HEK293 (cell line): ENCODE measurements around the gene PILRA.

Experiments used
- BCL11A ChIP-seq: fragments of 450-650 bp; formaldehyde crosslinking; IDR thresholded peaks from 2 replicates; pipeline ENCODE4 v1.5.1; 2016; ENCODE audit warnings: low read depth, missing biosample characterization, missing genetic modification characterization
- GLI4 ChIP-seq: fragments of 450-650 bp; formaldehyde crosslinking; IDR thresholded peaks from 2 replicates; pipeline ENCODE4 v1.5.1; 2016; ENCODE audit warnings: missing biosample characterization, missing genetic modification characterization
- GLIS2 ChIP-seq: fragments of 450-650 bp; formaldehyde crosslinking; IDR thresholded peaks from 2 replicates; pipeline ENCODE4 v1.5.1; 2016; ENCODE audit warnings: missing biosample characterization, missing genetic modification characterization
- KLF16 ChIP-seq: fragments of 450-650 bp; formaldehyde crosslinking; IDR thresholded peaks from 2 replicates; pipeline ENCODE4 v1.5.1; 2017; ENCODE audit warnings: missing biosample characterization, missing genetic modification characterization
- MEIS1 ChIP-seq: sonication (generic); formaldehyde crosslinking; IDR thresholded peaks from 2 replicates; pipeline ENCODE4 v1.8.1; 2022; ENCODE audit warnings: missing genetic modification reagents, mild to moderate bottlenecking, borderline replicate concordance
- SCRT2 ChIP-seq: fragments of 450-650 bp; formaldehyde crosslinking; IDR thresholded peaks from 2 replicates; pipeline ENCODE4 v1.5.1; 2016; ENCODE audit warnings: missing biosample characterization, missing genetic modification characterization
- SP2 ChIP-seq: fragments of 450-650 bp; formaldehyde crosslinking; IDR thresholded peaks from 2 replicates; pipeline ENCODE4 v1.5.1; 2016; ENCODE audit warnings: missing biosample characterization, missing genetic modification characterization
- TCF7L2 ChIP-seq: IDR thresholded peaks from 2 replicates; pipeline ENCODE4 v1.6.1; 2011; ENCODE audit warnings: low read depth, mild to moderate bottlenecking, inconsistent platforms, low read length, moderate library complexity, borderline replicate concordance
- WT1 ChIP-seq: fragments of 450-650 bp; formaldehyde crosslinking; IDR thresholded peaks from 2 replicates; pipeline ENCODE4 v1.5.1; 2016; ENCODE audit warnings: missing biosample characterization, missing genetic modification characterization
- ZBTB10 ChIP-seq: fragments of 450-650 bp; formaldehyde crosslinking; IDR thresholded peaks from 2 replicates; pipeline ENCODE4 v1.5.1; 2016; ENCODE audit warnings: missing biosample characterization, missing genetic modification characterization
- ZBTB21 ChIP-seq: fragments of 450-650 bp; formaldehyde crosslinking; IDR thresholded peaks from 2 replicates; pipeline ENCODE4 v1.5.1; 2017; ENCODE audit warnings: missing biosample characterization, missing genetic modification characterization
- ZEB2 ChIP-seq: fragments of 450-650 bp; formaldehyde crosslinking; IDR thresholded peaks from 2 replicates; pipeline ENCODE4 v1.5.1; 2016; ENCODE audit warnings: missing biosample characterization, missing genetic modification characterization
- ZFP69B ChIP-seq: fragments of 450-650 bp; formaldehyde crosslinking; IDR thresholded peaks from 2 replicates; pipeline ENCODE4 v1.5.1; 2016; ENCODE audit warnings: missing biosample characterization, missing genetic modification characterization
- ZNF2 ChIP-seq: fragments of 450-650 bp; formaldehyde crosslinking; IDR thresholded peaks from 2 replicates; pipeline ENCODE4 v1.5.1; 2016; ENCODE audit warnings: missing biosample characterization, missing genetic modification characterization
- ZNF239 ChIP-seq: fragments of 450-650 bp; formaldehyde crosslinking; IDR thresholded peaks from 2 replicates; pipeline ENCODE4 v1.5.1; 2016; ENCODE audit warnings: missing biosample characterization, missing genetic modification characterization
- ZNF274 ChIP-seq, 2 experiments: fragments of 200-500 bp in 1 of 2; fragments of 450-650 bp in 1 of 2; sonication (Bioruptor generic) in 1 of 2; formaldehyde crosslinking in 1 of 2; IDR thresholded peaks; 2 replicates each; pipeline versions ENCODE4 v1.5.1 to v1.6.1; 2014 to 2016; ENCODE audit warnings: borderline replicate concordance in 1 of 2, inconsistent platforms in 1 of 2, low read length in 1 of 2, missing biosample characterization in 1 of 2, missing genetic modification characterization in 1 of 2
- ZNF335 ChIP-seq: fragments of 450-650 bp; formaldehyde crosslinking; conservative IDR thresholded peaks from 2 replicates; pipeline ENCODE4 v1.5.1; 2016; ENCODE audit warnings: missing biosample characterization, missing genetic modification characterization
- ZNF341 ChIP-seq: fragments of 450-650 bp; formaldehyde crosslinking; IDR thresholded peaks from 2 replicates; pipeline ENCODE4; 2016; ENCODE audit warnings: low read depth, missing biosample characterization, missing genetic modification characterization
- ZNF391 ChIP-seq: fragments of 450-650 bp; formaldehyde crosslinking; IDR thresholded peaks from 2 replicates; pipeline ENCODE4 v1.5.1; 2016; ENCODE audit warnings: low read depth, missing biosample characterization, missing genetic modification characterization, borderline replicate concordance
- ZNF449 ChIP-seq: fragments of 450-650 bp; formaldehyde crosslinking; IDR thresholded peaks from 2 replicates; pipeline ENCODE4 v1.5.1; 2017; ENCODE audit warnings: missing biosample characterization, mild to moderate bottlenecking, missing genetic modification characterization, moderate library complexity
- ZNF48 ChIP-seq: fragments of 450-650 bp; formaldehyde crosslinking; IDR thresholded peaks from 2 replicates; pipeline ENCODE4 v1.5.1; 2016; ENCODE audit warnings: missing biosample characterization, missing genetic modification characterization
- ZNF558 ChIP-seq: fragments of 450-650 bp; formaldehyde crosslinking; IDR thresholded peaks from 2 replicates; pipeline ENCODE4 v1.5.1; 2016; ENCODE audit warnings: missing biosample characterization, missing genetic modification characterization
- ZNF624 ChIP-seq: fragments of 450-650 bp; formaldehyde crosslinking; IDR thresholded peaks from 2 replicates; pipeline ENCODE4 v1.5.1; 2017; ENCODE audit warnings: missing biosample characterization, missing genetic modification characterization
- ZNF629 ChIP-seq: fragments of 450-650 bp; formaldehyde crosslinking; IDR thresholded peaks from 2 replicates; pipeline ENCODE4 v1.5.1; 2017; ENCODE audit warnings: missing biosample characterization, missing genetic modification characterization
- ZNF76 ChIP-seq: fragments of 450-650 bp; formaldehyde crosslinking; IDR thresholded peaks from 2 replicates; pipeline ENCODE4; 2016; ENCODE audit warnings: low read depth, missing biosample characterization, missing genetic modification characterization, borderline replicate concordance
- ZNF837 ChIP-seq: fragments of 450-650 bp; formaldehyde crosslinking; IDR thresholded peaks from 2 replicates; pipeline ENCODE4 v1.5.1; 2016; ENCODE audit warnings: missing biosample characterization, missing genetic modification characterization
- TF ChIP-seq, protein P1 (sequence below): fragments of 450-650 bp; formaldehyde crosslinking; IDR thresholded peaks from 2 replicates; pipeline ENCODE4 v1.5.1; 2016; ENCODE audit warnings: missing biosample characterization, missing genetic modification characterization
- TF ChIP-seq, protein P2 (sequence below): sonication (generic); formaldehyde crosslinking; IDR thresholded peaks from 2 replicates; pipeline ENCODE4 v1.8.1; 2022; ENCODE audit warnings: mild to moderate bottlenecking, moderate library complexity, missing genetic modification reagents
- TF ChIP-seq, protein P3 (sequence below): fragments of 450-650 bp; formaldehyde crosslinking; IDR thresholded peaks from 2 replicates; pipeline ENCODE4 v1.5.1; 2016; ENCODE audit warnings: missing biosample characterization, missing genetic modification characterization

PILRA gene

DNA sequence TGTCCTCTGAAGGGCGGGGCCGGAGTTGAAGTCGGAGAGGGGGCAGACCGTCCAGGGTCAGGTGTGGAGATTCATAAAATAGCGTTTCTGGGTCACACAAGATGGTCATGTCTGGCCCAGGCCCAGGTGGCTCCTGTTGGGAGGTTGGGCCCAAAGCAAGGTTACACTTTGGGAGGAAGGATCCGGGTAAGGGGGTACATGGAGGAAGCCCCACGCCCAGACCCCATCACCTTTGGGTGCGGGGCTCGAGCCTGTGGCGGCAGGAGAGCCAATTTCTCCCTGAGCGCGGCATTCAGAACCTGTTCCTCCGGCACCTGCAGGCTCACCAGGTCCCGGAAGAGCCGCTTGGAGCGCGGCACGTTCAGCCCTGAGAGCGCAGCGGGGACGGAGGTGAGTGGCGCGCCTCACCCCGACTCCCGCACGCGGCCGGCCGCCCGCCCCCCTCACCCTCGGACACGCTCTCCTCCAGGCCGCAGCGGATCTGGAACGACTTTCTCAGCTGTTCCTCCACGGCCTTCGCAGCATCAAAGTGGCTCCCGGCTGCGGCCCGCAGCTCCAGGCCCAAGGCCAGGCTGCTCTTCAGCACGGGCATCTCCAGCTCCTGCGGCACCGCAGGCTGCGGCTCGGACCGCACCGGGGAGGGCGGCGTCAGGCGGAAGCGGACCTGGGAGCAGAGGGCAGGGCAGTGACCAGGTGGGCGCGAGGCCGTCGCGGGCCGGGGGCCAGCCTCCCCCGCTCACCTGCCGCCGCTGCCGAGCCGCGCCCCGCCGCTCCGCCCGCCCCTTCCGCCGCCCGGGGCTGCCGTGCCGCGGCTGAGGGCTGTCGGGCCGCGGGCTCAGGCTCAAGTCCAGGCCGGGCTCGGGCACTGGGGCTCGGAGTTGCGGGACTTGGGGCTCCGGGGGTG, 62.4 kb downstream of the PILRA start (continued):
- TF ChIP-seq, protein P1, sequence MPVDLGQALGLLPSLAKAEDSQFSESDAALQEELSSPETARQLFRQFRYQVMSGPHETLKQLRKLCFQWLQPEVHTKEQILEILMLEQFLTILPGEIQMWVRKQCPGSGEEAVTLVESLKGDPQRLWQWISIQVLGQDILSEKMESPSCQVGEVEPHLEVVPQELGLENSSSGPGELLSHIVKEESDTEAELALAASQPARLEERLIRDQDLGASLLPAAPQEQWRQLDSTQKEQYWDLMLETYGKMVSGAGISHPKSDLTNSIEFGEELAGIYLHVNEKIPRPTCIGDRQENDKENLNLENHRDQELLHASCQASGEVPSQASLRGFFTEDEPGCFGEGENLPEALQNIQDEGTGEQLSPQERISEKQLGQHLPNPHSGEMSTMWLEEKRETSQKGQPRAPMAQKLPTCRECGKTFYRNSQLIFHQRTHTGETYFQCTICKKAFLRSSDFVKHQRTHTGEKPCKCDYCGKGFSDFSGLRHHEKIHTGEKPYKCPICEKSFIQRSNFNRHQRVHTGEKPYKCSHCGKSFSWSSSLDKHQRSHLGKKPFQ (tag by site-specific recombination): 0 out of 2 replicates have a peak, but pooled peaks have one; percentile 15
- TF ChIP-seq MEIS1 (CRISPR knock-in tag) (no peak; the same call in 1 of the 2 replicates), ZNF2 (tag by site-specific recombination) (peak; percentile 73; the same call in 1 of the 2 replicates), ZNF391 (no peak; the same call in 1 of the 2 replicates), ZFP69B (tag by site-specific recombination) (no peak), SCRT2 (peak; percentile 72), ZNF48 (no peak), ZNF341 (tag by site-specific recombination) (peak; percentile 71), SP2 (peak; percentile 21; the same call in 1 of the 2 replicates), ZNF629 (tag by site-specific recombination) (0 out of 2 replicates have a peak, but pooled peaks have one; percentile 22), TCF7L2 (0 out of 2 replicates have a peak, but pooled peaks have one; percentile 17), ZNF335 (tag by site-specific recombination) (no peak), ZNF837 (tag by site-specific recombination) (peak; percentile 91), WT1 (tag by site-specific recombination) (0 out of 2 replicates have a peak, but pooled peaks have one; percentile 10), ZEB2 (tag by site-specific recombination) (peak; percentile 47; the same call in 1 of the 2 replicates), GLI4 (tag by site-specific recombination) (peak; percentile 92), ZNF449 (tag by site-specific recombination) (no peak), ZBTB10 (tag by site-specific recombination) (peak; percentile 85), ZNF239 (no peak), ZNF274 (IDR thresholded peaks at IDR 0.05; ENCODE audit: low read length) (no peak), ZNF274 (tag by site-specific recombination; IDR thresholded peaks at IDR 0.05; ENCODE audit: borderline replicate concordance) (no peak), BCL11A (tag by site-specific recombination) (0 out of 2 replicates have a peak, but pooled peaks have one; percentile 58), GLIS2 (peak; percentile 48; the same call in 1 of the 2 replicates), KLF16 (tag by site-specific recombination) (peak; percentile 50; the same call in 1 of the 2 replicates), ZNF76 (tag by site-specific recombination) (peak; percentile 12; the same call in 1 of the 2 replicates), ZNF624 (tag by site-specific recombination) (no peak), ZNF558 (tag by site-specific recombination) (no peak), ZBTB21 (tag by site-specific recombination) (no peak)
- TF ChIP-seq, protein P2, sequence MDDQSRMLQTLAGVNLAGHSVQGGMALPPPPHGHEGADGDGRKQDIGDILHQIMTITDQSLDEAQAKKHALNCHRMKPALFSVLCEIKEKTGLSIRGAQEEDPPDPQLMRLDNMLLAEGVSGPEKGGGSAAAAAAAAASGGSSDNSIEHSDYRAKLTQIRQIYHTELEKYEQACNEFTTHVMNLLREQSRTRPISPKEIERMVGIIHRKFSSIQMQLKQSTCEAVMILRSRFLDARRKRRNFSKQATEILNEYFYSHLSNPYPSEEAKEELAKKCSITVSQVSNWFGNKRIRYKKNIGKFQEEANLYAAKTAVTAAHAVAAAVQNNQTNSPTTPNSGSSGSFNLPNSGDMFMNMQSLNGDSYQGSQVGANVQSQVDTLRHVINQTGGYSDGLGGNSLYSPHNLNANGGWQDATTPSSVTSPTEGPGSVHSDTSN (CRISPR knock-in tag): 0 out of 2 replicates have a peak, but pooled peaks have one; percentile 4
- TF ChIP-seq, protein P3, sequence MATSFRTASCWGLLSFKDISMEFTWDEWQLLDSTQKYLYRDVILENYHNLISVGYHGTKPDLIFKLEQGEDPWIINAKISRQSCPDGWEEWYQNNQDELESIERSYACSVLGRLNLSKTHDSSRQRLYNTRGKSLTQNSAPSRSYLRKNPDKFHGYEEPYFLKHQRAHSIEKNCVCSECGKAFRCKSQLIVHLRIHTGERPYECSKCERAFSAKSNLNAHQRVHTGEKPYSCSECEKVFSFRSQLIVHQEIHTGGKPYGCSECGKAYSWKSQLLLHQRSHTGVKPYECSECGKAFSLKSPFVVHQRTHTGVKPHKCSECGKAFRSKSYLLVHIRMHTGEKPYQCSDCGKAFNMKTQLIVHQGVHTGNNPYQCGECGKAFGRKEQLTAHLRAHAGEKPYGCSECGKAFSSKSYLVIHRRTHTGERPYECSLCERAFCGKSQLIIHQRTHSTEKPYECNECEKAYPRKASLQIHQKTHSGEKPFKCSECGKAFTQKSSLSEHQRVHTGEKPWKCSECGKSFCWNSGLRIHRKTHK: no peak
